GM23338 (cell line): ENCODE measurements around the gene AGBL4. TPM values are rescaled to one million over a fixed set of nuclear protein-coding genes. Genes with fewer than 3 reads are reported as not detected.

Source experiments
- ATAC-seq: fragments of 200-7000 bp; cut with Tn5 transposase; 3 replicates; pipeline ENCODE4 v1.9.1; 2020
- DNase-seq: peaks from one replicate; pipeline ENCODE4 v3.0.0-alpha.2; 2015; ENCODE audit warnings: low spot score
- H2AFZ ChIP-seq: fragments of 200-600 bp; sonication (generic); 2 replicates; pipeline ENCODE4 v1.8.0; 2016; ENCODE audit warnings: antibody characterized with exemption, mild to moderate bottlenecking, moderate library complexity
- H3F3A ChIP-seq: fragments of 200-600 bp; sonication (generic); replicated peaks from 2 replicates; pipeline ENCODE4 v1.8.0; 2017; ENCODE audit warnings: antibody characterized with exemption, mixed run types, low read depth
- H3K27ac ChIP-seq: fragments of 200-600 bp; sonication (generic); 2 replicates; pipeline ENCODE4 v1.6.1; 2016; ENCODE audit warnings: low read depth
- H3K27me3 ChIP-seq: fragments of 200-600 bp; sonication (generic); 2 replicates; pipeline ENCODE4 v1.8.0; 2016; ENCODE audit warnings: mild to moderate bottlenecking, mixed run types, moderate library complexity; ENCODE audit not compliant: insufficient read depth
- H3K36me3 ChIP-seq: fragments of 200-600 bp; sonication (generic); 2 replicates; pipeline ENCODE4 v1.8.0; 2016; ENCODE audit warnings: mild to moderate bottlenecking; ENCODE audit not compliant: insufficient read depth
- H3K4me1 ChIP-seq: fragments of 200-600 bp; sonication (generic); 2 replicates; pipeline ENCODE4 v1.8.0; 2016; ENCODE audit warnings: mild to moderate bottlenecking, moderate library complexity; ENCODE audit not compliant: insufficient read depth
- H3K4me2 ChIP-seq: fragments of 200-600 bp; sonication (generic); 2 replicates; pipeline ENCODE4 v1.7.1; 2017; ENCODE audit warnings: mixed run types
- H3K4me3 ChIP-seq: fragments of 200-600 bp; sonication (generic); 2 replicates; pipeline ENCODE4 v1.6.1; 2016; ENCODE audit warnings: mixed run types
- H3K79me2 ChIP-seq: fragments of 200-600 bp; sonication (generic); replicated peaks from 2 replicates; pipeline ENCODE4 v1.8.0; 2017; ENCODE audit warnings: mild to moderate bottlenecking; ENCODE audit not compliant: insufficient read depth
- H3K9me2 ChIP-seq: fragments of 200-600 bp; sonication (generic); 2 replicates; pipeline ENCODE4 v1.8.0; 2017; ENCODE audit not compliant: insufficient read depth
- H4K20me1 ChIP-seq: fragments of 200-600 bp; sonication (generic); replicated peaks from 2 replicates; pipeline ENCODE4 v1.8.0; 2017; ENCODE audit warnings: mild to moderate bottlenecking; ENCODE audit not compliant: insufficient read depth
- H3K27ac Mint-ChIP-seq: 2 replicates; pipeline ENCODE4 v1.8.0; 2020; ENCODE audit warnings: inconsistent platforms, mild to moderate bottlenecking, moderate library complexity, mixed read lengths
- H3K27me3 Mint-ChIP-seq: 3 replicates; pipeline ENCODE4 v1.8.0; 2022; ENCODE audit warnings: low read depth, mild to moderate bottlenecking, moderate library complexity, mixed read lengths, inconsistent platforms; ENCODE audit not compliant: insufficient read depth, poor library complexity
- H3K36me3 Mint-ChIP-seq: 3 replicates; pipeline ENCODE4 v1.8.0; 2021; ENCODE audit warnings: low read depth, mild to moderate bottlenecking, inconsistent platforms, moderate library complexity, mixed read lengths
- H3K4me1 Mint-ChIP-seq: 3 replicates; pipeline ENCODE4 v1.8.0; 2020; ENCODE audit warnings: mild to moderate bottlenecking, inconsistent platforms, mixed read lengths
- H3K4me3 Mint-ChIP-seq: 3 replicates; pipeline ENCODE4 v1.8.0; 2021; ENCODE audit warnings: moderate library complexity, mild to moderate bottlenecking, inconsistent platforms, mixed read lengths
- H3K9me3 Mint-ChIP-seq: 3 replicates; pipeline ENCODE4 v1.8.0; 2020; ENCODE audit warnings: moderate library complexity, mild to moderate bottlenecking, inconsistent platforms, mixed read lengths
- CREB1 ChIP-seq: fragments of 250-450 bp; sonication (Bioruptor Pico); IDR thresholded peaks from 2 replicates; pipeline ENCODE4 v1.5.0; 2020; ENCODE audit warnings: low read depth, mild to moderate bottlenecking, moderate library complexity
- ETS1 ChIP-seq: IDR thresholded peaks from 2 replicates; pipeline ENCODE4 v1.6.1; 2016; ENCODE audit warnings: antibody characterized with exemption
- EZH2 ChIP-seq: fragments of 200-600 bp; sonication (generic); IDR thresholded peaks from one replicate; pipeline ENCODE4 v1.8.0; 2017; ENCODE audit warnings: antibody characterized with exemption, mild to moderate bottlenecking, low read depth; ENCODE audit not compliant: unreplicated experiment
- EZH2phosphoT487 ChIP-seq: fragments of 200-600 bp; sonication (generic); IDR thresholded peaks from one replicate; pipeline ENCODE4 v1.8.1; 2018; ENCODE audit warnings: antibody characterized with exemption; ENCODE audit not compliant: unreplicated experiment
- JUNB ChIP-seq: IDR thresholded peaks from one replicate; pipeline ENCODE4 v1.6.1; 2016; ENCODE audit warnings: antibody characterized with exemption; ENCODE audit not compliant: unreplicated experiment
- NANOG ChIP-seq: IDR thresholded peaks from 2 replicates; pipeline ENCODE4 v1.6.1; 2016; ENCODE audit warnings: antibody characterized with exemption, borderline replicate concordance
- POLR2AphosphoS5 ChIP-seq: IDR thresholded peaks from 2 replicates; pipeline ENCODE4 v1.6.1; 2016; ENCODE audit warnings: antibody characterized with exemption, low read depth
- REST ChIP-seq: IDR thresholded peaks from one replicate; pipeline ENCODE4 v1.6.1; 2018; ENCODE audit warnings: antibody characterized with exemption; ENCODE audit not compliant: unreplicated experiment
- STAT1 ChIP-seq: IDR thresholded peaks from one replicate; pipeline ENCODE4 v1.6.1; 2016; ENCODE audit warnings: antibody characterized with exemption; ENCODE audit not compliant: unreplicated experiment
- ZNF114 ChIP-seq: fragments of 250-450 bp; sonication (Bioruptor Pico); IDR thresholded peaks from 2 replicates; pipeline ENCODE4 v1.5.0; 2020; ENCODE audit warnings: mild to moderate bottlenecking, moderate library complexity
- ZNF331 ChIP-seq: fragments of 250-450 bp; sonication (Bioruptor Pico); IDR thresholded peaks from 2 replicates; pipeline ENCODE4 v1.5.0; 2020; ENCODE audit warnings: low read depth, mild to moderate bottlenecking, moderate library complexity
- polyA plus RNA-seq: library from polyadenylated mRNA; unstranded; fragments of >200 nt; fragmentation: Nextera tagmentation; extraction: Ambion mirVana; gene quantifications from 2 replicates; pipeline ENCODE4 v1.2.1, GENCODE V29; 2016
- total RNA-seq: library from RNA; depleted of rRNA; stranded (reverse); fragments of >200 nt; shearing (Covaris generic); gene quantifications from 2 replicates; pipeline ENCODE4 v1.2.3, GENCODE V29; 2014
- TF ChIP-seq, protein P1 (sequence below): fragments of 250-450 bp; sonication (Bioruptor Pico); IDR thresholded peaks from 2 replicates; pipeline ENCODE4 v1.5.0; 2020; ENCODE audit warnings: mild to moderate bottlenecking, moderate library complexity
- TF ChIP-seq, protein P2 (sequence below), 2 experiments: fragments of 200-600 bp in 1 of 2; sonication (generic) in 1 of 2; conservative IDR thresholded peaks; 2 replicates each; pipeline versions ENCODE4 v1.5.1 to v1.6.1; 2016 to 2017; ENCODE audit warnings: antibody characterized with exemption in 2 of 2, low read depth in 2 of 2, mild to moderate bottlenecking in 2 of 2, moderate library complexity in 1 of 2

The AGBL4 gene
- total and polyA plus RNA-seq, 2 experiments from 2014 or later, result 0.91 to 1.5 TPM

GRCh38 chr1:48602349-48602748, 1421.4 kb downstream of the AGBL4 start:
- ATAC-seq (no peak), DNase-seq (no peak)
- Histone ChIP-seq H3K4me1 (no peaks in the 10 kb centered on the region), H2AFZ (no peak overlapping the region), H3K27me3 (no peaks in the 10 kb centered on the region), H3F3A (no peaks in the 10 kb centered on the region), H3K36me3 (no peaks in the 10 kb centered on the region), H3K9me2 (no peaks in the 10 kb centered on the region), H3K79me2 (no peaks in the 10 kb centered on the region), H3K4me2 (no peak overlapping the region), H3K4me3 (no peak overlapping the region), H3K27ac (no peak overlapping the region), H4K20me1 (no peaks in the 10 kb centered on the region)
- no peak overlapping the region for H3K4me3 Mint-ChIP-seq
- no peaks in the 10 kb centered on the region for H3K4me1 Mint-ChIP-seq
- H3K27me3 Mint-ChIP-seq, result peaks cover 7% of the 10 kb centered on the region
- TF ChIP-seq POLR2AphosphoS5 (no peak), EZH2phosphoT487 (no peak), NANOG (no peak), REST (no peak), STAT1 (no peak), CREB1 (no peak), EZH2 (no peak), ZNF114 (CRISPR knock-in tag) (no peak), JUNB (no peak), ZNF331 (no peak), ETS1 (no peak)
- TF ChIP-seq, protein P1, sequence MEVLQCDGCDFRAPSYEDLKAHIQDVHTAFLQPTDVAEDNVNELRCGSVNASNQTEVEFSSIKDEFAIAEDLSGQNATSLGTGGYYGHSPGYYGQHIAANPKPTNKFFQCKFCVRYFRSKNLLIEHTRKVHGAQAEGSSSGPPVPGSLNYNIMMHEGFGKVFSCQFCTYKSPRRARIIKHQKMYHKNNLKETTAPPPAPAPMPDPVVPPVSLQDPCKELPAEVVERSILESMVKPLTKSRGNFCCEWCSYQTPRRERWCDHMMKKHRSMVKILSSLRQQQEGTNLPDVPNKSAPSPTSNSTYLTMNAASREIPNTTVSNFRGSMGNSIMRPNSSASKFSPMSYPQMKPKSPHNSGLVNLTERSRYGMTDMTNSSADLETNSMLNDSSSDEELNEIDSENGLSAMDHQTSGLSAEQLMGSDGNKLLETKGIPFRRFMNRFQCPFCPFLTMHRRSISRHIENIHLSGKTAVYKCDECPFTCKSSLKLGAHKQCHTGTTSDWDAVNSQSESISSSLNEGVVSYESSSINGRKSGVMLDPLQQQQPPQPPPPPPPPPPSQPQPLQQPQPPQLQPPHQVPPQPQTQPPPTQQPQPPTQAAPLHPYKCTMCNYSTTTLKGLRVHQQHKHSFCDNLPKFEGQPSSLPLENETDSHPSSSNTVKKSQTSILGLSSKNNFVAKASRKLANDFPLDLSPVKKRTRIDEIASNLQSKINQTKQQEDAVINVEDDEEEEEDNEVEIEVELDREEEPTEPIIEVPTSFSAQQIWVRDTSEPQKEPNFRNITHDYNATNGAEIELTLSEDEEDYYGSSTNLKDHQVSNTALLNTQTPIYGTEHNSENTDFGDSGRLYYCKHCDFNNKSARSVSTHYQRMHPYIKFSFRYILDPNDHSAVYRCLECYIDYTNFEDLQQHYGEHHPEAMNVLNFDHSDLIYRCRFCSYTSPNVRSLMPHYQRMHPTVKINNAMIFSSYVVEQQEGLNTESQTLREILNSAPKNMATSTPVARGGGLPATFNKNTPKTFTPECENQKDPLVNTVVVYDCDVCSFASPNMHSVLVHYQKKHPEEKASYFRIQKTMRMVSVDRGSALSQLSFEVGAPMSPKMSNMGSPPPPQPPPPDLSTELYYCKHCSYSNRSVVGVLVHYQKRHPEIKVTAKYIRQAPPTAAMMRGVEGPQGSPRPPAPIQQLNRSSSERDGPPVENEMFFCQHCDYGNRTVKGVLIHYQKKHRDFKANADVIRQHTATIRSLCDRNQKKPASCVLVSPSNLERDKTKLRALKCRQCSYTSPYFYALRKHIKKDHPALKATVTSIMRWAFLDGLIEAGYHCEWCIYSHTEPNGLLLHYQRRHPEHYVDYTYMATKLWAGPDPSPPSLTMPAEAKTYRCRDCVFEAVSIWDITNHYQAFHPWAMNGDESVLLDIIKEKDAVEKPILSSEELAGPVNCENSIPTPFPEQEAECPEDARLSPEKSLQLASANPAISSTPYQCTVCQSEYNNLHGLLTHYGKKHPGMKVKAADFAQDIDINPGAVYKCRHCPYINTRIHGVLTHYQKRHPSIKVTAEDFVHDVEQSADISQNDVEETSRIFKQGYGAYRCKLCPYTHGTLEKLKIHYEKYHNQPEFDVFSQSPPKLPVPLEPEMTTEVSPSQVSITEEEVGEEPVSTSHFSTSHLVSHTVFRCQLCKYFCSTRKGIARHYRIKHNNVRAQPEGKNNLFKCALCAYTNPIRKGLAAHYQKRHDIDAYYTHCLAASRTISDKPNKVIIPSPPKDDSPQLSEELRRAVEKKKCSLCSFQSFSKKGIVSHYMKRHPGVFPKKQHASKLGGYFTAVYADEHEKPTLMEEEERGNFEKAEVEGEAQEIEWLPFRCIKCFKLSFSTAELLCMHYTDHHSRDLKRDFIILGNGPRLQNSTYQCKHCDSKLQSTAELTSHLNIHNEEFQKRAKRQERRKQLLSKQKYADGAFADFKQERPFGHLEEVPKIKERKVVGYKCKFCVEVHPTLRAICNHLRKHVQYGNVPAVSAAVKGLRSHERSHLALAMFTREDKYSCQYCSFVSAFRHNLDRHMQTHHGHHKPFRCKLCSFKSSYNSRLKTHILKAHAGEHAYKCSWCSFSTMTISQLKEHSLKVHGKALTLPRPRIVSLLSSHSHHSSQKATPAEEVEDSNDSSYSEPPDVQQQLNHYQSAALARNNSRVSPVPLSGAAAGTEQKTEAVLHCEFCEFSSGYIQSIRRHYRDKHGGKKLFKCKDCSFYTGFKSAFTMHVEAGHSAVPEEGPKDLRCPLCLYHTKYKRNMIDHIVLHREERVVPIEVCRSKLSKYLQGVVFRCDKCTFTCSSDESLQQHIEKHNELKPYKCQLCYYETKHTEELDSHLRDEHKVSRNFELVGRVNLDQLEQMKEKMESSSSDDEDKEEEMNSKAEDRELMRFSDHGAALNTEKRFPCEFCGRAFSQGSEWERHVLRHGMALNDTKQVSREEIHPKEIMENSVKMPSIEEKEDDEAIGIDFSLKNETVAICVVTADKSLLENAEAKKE (CRISPR knock-in tag), result no peak
- TF ChIP-seq, protein P2, sequence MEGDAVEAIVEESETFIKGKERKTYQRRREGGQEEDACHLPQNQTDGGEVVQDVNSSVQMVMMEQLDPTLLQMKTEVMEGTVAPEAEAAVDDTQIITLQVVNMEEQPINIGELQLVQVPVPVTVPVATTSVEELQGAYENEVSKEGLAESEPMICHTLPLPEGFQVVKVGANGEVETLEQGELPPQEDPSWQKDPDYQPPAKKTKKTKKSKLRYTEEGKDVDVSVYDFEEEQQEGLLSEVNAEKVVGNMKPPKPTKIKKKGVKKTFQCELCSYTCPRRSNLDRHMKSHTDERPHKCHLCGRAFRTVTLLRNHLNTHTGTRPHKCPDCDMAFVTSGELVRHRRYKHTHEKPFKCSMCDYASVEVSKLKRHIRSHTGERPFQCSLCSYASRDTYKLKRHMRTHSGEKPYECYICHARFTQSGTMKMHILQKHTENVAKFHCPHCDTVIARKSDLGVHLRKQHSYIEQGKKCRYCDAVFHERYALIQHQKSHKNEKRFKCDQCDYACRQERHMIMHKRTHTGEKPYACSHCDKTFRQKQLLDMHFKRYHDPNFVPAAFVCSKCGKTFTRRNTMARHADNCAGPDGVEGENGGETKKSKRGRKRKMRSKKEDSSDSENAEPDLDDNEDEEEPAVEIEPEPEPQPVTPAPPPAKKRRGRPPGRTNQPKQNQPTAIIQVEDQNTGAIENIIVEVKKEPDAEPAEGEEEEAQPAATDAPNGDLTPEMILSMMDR (conservative IDR thresholded peaks at IDR 0.05; ENCODE audit: low read depth in 2 of 2), result no peak
- no peaks in the 10 kb centered on the region for H3K9me3 Mint-ChIP-seq
- H3K36me3 Mint-ChIP-seq, result no peaks in the 10 kb centered on the region
- no peak overlapping the region for H3K27ac Mint-ChIP-seq
